ENCODE data around the gene SOSTDC1. TPM values are rescaled to one million over a fixed set of nuclear protein-coding genes. Genes with fewer than 3 reads are reported as not detected.

The SOSTDC1 gene
- total RNA-seq, 3 donors from 2014 or later: 3.7 to 6.7 (median 5.1) TPM

DNA sequence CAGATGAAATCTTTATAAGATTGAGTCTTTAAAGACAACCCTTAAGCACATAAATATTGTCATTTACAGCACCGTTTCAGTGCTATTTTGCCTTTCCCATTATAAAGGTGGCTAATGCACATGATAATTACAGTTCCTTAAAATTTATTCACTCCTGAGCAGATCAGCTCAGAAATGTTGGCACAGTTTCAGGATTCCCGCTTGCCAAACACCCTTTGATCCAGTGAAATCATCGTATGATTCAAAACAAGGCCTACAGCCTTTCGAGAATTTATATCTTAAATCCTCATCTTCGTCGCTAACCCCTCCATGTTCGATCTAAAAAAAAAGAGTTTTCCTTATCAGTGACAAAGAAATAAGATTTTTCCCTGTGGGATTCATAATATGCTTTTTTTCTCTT is 14.1 kb upstream of the SOSTDC1 start:
- ATAC-seq (no peak), DNase-seq (peak in 1 of 3 donors; percentile 38)
- no peaks in the 10 kb centered on the region for H3K4me1 ChIP-seq (ENCODE audit: low read depth)

DNA sequence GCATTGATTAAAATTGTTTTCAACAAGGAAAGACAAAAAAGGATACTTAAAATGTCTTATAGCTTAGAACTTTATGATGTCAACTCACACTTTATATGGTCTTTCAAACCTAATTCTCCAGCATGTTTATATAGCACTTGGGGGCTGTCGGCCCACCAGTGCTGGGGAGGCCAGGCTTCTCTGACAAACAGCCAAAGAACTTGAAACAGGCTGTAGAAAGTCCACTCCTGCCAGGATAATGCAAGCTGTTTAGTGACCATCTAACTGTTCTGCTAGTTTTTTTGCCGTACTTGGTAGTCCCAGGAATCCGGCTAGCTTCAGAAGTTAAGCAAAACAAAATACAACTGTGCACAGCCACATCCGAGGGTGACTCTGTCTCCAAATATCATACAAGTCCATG is 13.6 kb upstream of the SOSTDC1 start:
- intact Hi-C loops (cut with DNase I, micrococcal nuclease): no loop called here
- H3K4me3 ChIP-seq: no peak overlapping the region
- no peak for ATAC-seq

More for the DNA sequence above, 14.1 kb upstream of the SOSTDC1 start:
- TF ChIP-seq, protein P1, sequence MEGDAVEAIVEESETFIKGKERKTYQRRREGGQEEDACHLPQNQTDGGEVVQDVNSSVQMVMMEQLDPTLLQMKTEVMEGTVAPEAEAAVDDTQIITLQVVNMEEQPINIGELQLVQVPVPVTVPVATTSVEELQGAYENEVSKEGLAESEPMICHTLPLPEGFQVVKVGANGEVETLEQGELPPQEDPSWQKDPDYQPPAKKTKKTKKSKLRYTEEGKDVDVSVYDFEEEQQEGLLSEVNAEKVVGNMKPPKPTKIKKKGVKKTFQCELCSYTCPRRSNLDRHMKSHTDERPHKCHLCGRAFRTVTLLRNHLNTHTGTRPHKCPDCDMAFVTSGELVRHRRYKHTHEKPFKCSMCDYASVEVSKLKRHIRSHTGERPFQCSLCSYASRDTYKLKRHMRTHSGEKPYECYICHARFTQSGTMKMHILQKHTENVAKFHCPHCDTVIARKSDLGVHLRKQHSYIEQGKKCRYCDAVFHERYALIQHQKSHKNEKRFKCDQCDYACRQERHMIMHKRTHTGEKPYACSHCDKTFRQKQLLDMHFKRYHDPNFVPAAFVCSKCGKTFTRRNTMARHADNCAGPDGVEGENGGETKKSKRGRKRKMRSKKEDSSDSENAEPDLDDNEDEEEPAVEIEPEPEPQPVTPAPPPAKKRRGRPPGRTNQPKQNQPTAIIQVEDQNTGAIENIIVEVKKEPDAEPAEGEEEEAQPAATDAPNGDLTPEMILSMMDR (IDR thresholded peaks at IDR 0.05): no peak
- Histone ChIP-seq H3K36me3 (ENCODE audit: low read depth) (no peaks in the 10 kb centered on the region), H3K4me3 (no peak overlapping the region), H3K9me3 (no peaks in the 10 kb centered on the region)
- intact Hi-C loops (cut with DNase I, micrococcal nuclease): no loop called here

DNA sequence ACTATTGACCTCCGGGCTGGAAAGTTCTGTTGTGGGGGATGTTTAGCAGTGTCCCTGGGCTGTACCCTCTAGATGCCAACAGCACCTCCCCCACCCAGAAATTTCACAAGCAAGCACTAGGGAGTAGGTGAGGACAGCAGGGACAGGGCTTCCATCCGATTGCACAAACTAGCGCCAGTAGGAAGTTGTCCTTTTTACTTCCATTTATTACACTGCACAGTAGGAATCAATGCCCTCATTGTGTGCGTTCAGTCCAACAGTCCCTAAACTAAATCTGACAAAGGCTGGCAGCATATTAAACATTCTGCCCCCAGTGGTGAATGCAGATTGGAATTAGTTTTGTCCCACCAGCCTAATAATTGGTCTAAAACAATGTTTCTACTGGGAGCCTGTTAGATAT is 6.4 kb upstream of the SOSTDC1 start:
- Histone ChIP-seq H3K9me3 (no peaks in the 10 kb centered on the region), H3K4me3 (no peak overlapping the region), H3K36me3 (ENCODE audit: low read depth) (no peaks in the 10 kb centered on the region), H3K4me1 (ENCODE audit: low read depth) (no peaks in the 10 kb centered on the region)
- peak; percentile 69 for ATAC-seq
- no peak for DNase-seq
- intact Hi-C loops (cut with DNase I, micrococcal nuclease): no loop called here
- TF ChIP-seq, protein P1 (IDR thresholded peaks at IDR 0.05): no peak

More for the DNA sequence above, 13.6 kb upstream of the SOSTDC1 start:
- no peak for DNase-seq
- TF ChIP-seq, protein P1 (IDR thresholded peaks at IDR 0.05): no peak
- Histone ChIP-seq H3K36me3 (ENCODE audit: low read depth) (no peaks in the 10 kb centered on the region), H3K9me3 (no peaks in the 10 kb centered on the region), H3K4me1 (ENCODE audit: low read depth) (no peaks in the 10 kb centered on the region)

DNA sequence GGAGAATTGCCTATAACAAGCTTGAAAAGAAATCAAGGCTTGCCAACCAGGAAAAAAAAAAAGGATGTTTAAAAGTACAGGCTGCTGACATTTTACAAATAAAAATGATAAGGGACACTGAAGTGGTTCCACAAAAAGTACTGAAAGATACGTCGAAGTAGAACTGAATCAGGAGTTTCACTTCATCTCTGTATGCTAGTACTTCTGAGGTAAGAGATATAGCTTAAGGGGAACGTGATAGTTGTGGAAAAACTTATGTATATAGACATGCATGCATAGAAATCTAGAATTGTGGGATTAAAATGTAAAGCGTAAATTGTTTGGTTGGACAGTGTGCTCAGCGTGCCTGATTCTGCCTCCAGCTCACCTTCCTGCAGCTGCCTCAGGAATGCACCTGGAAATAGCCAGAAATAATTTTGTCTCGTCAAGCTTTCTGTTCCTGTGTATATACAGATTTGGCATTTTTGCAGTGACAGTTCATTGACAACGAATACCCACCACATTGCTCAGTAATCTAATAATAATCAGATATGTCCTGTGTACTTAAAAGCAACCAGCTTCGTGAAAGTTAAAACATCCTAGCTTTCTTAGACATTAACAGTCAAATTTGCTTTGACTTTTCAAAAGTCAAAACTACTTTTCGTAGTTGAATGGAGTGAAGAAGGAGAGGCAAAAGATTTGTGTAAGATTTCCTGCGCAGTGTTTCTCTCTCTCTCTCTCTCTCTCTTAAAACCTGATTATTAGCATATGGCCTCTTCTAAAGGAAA is 1.4 kb downstream of the SOSTDC1 start:
- DNase-seq: no peak
- Histone ChIP-seq H3K36me3 (ENCODE audit: low read depth) (no peaks in the 10 kb centered on the region), H3K4me3 (no peak overlapping the region), H3K9me3 (no peaks in the 10 kb centered on the region), H3K4me1 (ENCODE audit: low read depth) (peaks cover 9% of the 10 kb centered on the region)
- TF ChIP-seq, protein P1 (IDR thresholded peaks at IDR 0.05): no peak
- ATAC-seq: no peak
- intact Hi-C loops (cut with DNase I, micrococcal nuclease): no loop called here

DNA sequence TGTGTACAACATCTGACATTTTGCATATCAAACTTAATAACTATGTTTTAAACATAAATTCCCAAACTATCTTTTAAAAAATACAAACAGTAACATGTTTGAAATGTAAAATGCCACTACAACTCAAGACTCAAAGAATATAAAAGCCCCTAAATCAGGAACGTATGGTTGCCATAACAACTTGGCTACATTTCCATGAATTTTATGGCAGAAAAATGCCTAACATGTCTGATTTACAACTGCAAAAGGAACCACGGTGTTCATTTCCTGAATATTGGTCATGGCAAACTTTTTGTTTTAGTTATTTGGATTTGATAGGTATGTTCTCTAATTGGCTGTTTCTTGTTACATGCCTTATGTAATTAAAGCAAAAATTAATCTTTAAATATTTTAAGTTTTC is 2.0 kb downstream of the SOSTDC1 start:
- intact Hi-C loops (cut with DNase I, micrococcal nuclease): no loop called here
- H3K9me3 ChIP-seq: no peaks in the 10 kb centered on the region
- H3K4me1 ChIP-seq (ENCODE audit: low read depth): peaks cover 9% of the 10 kb centered on the region
- ATAC-seq: no peak
- TF ChIP-seq, protein P1 (IDR thresholded peaks at IDR 0.05): no peak
- no peak for DNase-seq
- H3K4me3 ChIP-seq: no peak overlapping the region
- H3K36me3 ChIP-seq (ENCODE audit: low read depth): no peaks in the 10 kb centered on the region
